Kasumi-1 (cell line): ENCODE data around the gene POGK.
"Not testable (repeated sequence)": the region's sequence is repeated elsewhere in the genome, so short reads cannot be mapped to it uniquely, and the experiment has no call there.

Source experiments
- DNase-seq, 2 experiments: peaks; one replicate each; lab custom pipeline; 2025; lab: John Stamatoyannopoulos, UW

Gene POGK

DNA sequence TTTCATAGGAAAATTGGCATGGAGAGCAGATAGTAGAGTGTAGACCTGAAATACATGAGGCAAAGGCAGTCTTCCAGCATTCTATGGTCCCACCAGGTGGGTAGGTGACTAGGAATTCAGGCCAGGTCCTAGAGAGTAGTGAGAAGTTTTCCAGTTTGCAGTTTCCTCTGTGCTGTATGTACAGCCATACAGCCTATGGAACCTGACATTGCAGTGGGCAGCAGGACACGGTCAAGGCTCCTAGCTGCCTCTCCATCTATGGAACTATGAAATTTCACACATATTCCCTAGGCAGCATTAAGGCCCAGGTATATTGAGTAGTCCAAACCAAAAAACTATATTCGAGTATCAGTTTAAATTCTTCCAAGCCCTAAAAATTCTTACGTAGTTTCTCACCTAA lies 16.3 kb downstream of the POGK start:
- DNase-seq = no peak

DNA sequence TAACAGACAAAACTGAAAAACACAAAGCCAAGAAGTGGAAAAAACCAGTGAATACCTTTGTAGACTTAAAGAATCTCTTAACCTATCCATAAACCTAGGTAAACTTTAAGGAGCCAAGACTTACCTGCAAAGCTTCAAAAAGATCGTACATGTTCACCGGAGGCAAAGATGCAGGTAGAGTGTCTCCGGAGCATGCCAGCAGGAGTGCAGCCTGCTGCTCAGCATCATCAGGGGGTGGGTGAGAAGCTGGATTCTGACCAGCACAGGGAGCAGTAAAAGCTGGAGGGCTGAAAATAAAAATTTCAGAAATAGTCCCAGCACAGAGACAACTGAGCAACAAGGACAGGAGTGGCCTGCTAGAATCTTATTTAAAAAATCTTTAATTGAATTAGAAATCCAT lies 18.7 kb downstream of the POGK start:
- no peak for DNase-seq

DNA sequence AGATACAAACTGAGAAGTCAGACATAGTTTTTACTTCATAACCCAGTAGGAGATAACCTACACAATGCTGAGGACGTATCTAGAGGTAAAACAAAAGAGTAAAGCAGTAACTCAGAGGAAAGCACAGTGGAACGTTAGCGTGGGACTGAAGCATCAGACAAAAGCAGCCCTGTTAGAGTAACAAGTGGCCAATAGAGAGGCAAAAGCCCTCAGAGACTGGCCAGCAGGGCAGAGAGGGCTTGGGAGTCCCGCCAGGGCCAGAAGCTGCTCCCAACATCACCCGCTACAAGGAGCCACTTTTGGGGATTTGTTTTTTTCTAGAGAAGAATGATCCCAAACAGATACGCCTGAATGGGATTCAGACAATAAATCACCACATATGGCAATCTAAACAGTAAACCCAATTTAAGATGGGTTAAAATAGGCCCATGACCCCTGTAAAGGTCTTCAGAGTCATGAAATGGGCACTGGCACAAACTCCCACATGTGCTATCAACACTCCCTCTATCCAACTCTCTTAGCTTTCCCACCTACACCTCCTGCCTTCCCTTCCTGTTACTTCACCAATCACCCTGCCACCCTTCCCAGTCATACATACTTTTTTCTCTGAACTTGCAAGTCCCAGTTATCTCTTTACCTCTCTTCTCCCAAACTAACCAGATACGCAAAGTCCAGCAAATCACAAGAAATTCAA lies 19.6 kb downstream of the POGK start:
- no peak for DNase-seq

DNA sequence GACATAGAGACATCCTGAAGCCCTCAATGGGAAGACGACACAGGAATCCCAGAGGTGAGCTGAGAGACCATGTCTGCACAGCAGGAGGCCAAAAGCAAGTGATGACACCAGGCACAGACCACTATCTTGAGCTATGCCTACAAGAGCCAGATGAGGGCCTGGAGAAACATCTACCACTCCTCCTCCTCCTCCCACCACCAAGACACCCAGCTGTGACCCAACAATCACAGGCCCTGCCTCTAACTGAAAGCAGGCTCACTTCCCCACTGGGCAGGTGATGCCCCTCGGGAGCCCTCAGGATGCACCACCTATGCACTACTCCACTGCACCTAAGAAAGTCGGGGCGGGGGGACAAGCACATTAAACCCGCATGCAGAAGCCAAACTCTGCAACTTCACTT lies 20.3 kb downstream of the POGK start:
- no peak for DNase-seq

DNA sequence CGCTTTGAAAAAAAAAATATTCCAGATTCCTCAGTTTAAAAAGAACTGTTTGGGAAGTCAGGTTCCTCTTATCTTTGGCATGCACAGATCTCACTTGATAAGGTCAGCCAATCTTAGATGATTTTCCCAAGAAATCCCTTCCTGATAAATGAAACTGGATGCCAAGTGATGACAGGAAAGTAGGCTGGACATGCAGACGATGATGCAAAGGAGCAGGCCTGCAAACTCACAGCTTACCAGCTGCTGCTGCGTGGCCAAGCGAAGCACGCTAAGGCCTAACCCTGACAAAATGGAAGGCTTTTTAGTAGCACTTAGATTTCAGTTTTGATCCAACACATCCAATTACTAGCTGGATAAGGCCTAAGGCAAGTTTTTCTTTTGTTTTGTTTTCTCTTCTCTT lies 26.7 kb downstream of the POGK start:
- no peak for DNase-seq

DNA sequence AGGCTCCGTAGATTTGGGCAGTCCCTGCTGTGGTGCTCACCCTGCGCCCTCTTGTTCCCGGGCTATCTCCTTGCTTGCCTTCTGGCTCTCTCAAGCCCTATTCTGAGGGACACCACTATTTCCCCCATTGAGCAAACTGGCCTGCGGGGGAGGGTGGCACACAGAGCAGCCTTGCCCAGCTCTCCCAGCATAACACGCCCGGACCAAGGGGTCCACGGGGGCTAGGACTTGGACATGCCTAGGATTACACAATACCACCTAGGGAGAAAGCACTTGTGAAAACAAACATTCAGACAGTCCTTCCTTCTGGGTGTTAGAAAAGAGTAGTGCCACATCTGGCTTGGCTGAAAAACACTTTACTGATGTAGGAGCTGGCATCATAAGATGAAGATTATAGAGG lies 29.4 kb downstream of the POGK start:
- no peak for DNase-seq

DNA sequence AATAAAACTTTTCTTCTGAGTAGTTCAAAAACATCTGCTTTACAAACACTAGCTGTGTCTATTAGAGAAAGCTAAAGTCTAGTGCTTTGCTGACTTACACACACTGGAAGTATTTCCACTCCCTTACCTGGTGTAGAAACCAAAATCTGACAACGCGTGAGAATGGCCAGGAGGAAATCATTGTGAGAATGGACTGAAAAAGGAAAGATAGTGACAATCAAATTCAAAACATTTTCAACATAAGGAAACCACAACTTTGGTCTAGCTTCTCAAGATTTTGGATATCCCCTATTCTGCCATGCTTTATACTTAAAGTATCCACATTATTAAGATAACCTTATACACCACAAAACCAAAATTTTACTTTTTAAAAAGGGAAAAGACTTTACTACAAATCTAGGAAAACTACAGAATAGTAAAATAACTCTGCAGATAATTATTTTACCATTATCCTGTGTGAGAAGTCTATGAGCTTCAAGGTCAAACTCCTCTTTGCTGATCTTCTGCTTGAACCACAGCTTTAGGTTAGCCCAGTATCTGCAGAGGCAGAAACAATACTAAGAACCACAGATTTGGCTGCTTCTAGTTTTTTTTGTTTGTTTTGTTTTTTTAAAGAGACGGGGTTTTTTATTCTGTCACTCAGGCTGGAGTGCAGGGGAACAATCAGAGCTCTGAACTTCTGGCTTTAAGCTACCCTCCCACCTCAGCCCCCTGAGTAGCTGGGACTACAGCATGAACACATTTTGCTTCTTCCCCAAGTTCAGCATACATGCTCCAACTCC lies 30.2 kb downstream of the POGK start:
- no peak for DNase-seq

DNA sequence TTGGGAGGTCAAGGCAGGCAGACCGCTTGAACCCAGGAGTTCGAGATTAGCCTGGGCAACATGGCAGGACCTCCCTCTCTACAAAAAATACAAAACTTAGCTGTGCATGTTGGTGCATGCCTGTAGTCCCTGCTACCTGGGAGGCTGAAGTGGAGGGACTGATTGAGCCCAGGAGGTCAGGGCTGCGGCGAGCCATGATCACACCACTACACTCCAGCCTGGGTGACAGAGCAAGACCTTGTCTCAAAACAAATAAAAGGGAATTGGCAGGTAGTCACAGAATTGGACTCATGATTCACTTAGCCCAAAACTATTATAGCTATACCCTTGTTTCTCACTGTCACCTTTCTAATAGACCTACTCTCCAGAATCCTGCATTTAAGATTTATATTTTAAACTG lies 31.3 kb downstream of the POGK start:
- no peak for DNase-seq

DNA sequence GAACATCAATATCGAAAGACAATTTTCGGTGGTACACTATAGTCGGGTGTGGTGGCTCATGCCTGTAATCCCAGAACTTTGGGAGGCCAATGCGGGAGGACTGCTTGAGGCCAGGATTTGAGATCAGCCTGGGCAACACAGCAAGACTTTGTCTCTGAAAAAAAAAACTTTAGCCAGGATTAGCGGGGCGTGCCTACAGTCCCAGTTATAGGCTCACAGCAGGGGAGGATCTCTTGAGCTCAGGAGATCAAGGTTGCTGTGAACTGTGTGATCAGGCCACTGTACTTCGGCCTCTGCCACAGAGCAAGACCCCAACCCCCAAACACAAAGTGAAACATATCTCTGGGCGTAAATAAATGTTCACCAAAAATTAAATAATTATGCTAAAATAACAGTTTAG lies 35.2 kb downstream of the POGK start:
- DNase-seq = no peak

DNA sequence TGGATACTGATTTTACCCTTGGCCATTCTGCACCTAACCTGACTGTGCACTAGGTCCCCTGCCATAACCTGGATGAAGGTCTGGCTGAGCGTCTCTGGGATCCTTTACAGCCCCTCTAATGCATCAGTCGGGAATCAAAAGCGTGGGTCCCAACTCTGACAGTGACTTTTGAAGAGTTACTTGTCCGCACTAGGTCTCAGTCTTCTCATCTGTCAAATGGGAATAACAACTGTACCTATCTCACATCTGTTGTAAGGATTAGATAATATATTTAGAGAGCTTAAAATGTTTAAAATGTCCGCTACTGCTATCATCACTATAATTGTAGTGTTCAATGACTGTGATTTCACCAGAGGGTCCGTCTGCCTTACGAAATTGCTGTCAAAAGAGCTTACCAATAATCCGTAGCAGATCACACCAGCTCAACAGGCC lies 36.0 kb downstream of the POGK start:
- no peak for DNase-seq

DNA sequence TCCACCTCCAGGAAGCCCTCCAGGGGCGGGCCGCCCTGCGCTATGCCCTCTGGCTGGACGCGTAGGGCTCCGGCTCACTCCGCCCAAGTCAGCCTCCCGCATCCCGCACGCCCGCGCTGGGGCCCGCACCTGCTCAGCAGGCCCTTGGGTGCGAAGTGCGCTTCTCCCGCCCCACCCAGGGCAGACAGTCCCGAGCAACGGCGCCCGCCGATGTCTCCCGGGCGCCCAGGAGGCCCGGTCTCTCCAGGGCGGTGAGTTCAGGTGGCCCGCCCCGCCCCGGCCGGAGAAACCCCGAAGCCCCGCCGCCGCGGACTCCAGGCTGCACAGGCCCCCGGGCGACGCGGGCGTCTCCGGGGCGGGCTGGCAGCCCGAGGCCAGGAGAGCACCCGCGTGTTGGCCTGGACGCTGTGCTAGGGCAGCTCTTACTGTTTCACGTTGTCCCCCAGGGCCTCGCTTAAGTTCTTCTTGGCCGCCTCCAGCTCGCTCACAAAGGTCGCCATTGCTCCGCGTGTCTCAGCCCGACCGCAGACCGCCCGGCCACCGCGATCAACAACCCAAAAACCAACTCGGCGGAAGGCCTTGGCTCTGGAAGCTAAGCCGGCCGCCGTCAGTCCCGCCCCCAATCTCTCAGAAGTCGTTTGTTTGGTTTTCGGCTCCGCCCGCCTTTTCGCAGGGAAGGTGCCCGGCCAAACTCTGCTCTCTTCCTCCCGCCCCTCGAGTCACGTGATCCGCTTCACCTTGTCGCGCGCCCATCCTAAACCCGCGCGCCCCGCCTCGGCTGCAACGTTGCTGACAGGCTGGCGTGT lies 36.7 kb downstream of the POGK start, which contains the start of gene TADA1:
Gene TADA1, minus strand, starts transcription at position 531 of the 806 bp plus-strand sequence. Its CDS starts 31 bp downstream, at position 500.
- DNase-seq = peak; percentile 99

DNA sequence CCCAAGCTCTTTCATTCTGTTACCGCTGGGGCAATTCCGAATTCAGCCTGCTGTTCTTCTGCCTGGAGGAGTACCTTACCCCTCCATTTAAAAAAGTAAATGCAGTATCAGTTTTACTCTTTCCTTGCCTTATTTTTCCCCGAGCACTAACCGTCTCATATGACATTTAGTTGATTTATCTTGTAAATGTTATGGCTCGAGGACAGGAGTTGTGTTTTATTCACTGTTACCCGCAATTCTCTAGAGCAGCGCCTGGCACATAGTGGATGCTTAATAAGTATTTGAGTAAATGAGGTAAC lies 37.2 kb downstream of the POGK start:
- no peak for DNase-seq

DNA sequence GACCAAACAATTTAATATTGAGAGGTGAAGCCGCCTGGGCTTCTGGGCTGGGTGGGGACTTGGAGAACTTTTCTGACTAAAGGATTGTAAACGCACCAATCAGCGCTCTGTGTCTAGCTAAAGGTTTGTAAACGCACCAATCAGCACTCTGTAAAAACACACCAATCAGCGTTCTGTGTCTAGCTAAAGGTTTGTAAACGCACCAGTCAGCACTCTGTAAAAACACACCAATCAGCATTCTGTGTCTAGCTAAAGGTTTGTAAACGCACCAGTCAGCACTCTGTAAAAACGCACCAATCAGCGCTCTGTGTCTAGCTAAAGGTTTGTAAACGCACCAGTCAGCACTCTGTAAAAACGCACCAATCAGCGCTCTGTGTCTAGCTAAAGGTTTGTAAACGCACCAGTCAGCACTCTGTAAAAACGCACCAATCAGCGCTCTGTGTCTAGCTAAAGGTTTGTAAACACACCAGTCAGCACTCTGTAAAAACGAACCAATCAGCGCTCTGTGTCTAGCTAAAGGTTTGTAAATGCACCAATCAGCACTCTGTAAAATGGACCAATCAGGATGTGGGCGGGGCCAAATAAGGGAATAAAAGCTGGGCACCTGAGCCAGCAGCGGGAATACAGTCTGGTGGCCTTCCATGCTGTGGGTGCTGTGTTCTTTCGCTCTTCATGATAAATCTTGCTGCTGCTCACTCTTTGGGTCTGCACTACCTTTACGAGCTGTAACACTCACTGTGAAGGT lies 39.1 kb downstream of the POGK start:
- DNase-seq = not testable (repeated sequence)

DNA sequence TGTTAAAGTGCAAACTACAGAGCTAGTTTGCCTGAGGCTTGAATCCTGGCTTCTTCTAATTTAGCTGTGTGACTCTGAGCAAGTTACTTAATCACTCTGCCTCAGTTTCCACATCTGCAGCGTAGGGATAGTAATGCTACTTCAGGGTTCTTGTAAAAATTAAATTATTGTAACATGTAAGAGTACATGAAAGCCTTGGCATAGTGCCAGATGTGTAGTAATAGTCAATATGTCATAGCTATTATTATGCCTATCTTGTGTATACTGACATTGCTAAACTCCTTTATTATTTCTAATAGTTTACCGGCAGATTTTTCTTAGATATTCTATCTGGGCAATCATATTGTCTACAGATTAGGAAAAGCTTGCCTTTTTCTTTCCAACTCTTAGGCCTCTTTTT lies 43.6 kb downstream of the POGK start:
- no peak for DNase-seq

DNA sequence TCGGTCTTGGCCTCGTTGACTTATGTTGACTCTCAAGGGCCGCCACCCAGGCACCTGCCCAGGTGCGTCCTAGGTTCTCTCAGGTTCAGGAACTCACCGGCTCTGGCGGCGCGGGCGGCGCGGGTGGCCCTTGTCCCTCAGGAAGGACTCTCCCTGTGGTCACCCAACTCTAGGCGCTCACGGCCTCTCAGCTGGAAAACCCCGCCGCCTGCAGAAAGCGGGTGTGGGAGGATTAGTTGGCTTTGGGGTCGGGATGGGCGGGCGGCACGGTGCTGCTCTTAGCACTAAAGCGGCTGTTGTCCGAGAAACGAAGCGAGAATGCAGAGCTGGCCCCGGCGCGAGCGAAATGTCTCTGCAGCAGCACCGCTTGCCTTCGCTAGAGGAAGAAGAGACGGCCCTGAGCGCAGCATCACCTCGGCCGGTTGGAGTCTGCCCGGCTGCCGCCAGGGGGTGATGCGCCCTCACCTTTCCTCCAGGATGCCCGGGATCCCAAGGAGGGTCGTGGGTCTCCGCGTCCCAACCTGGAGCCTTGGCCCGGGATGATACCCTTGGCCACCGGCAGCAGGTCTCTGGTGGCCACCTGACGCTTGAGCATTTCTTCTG lies 44.9 kb downstream of the POGK start:
- no peak for DNase-seq

DNA sequence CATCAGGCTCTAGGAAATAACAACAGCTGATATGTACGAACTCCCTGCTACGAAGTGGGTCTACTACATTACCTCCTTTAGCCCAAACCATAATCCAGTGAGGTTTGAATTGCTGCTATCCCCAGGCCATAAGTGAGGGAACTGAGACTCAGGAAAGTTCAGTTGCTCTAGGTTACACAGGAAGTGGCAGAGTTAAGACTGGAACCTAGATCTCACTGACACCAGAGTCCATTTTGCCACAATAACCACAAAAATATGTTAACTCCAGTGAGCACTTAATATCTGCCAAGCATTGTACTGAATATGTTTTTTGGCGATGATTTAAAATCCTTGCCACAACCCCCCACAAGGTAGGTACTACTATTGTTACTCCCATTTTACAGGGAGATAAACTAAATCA lies 45.7 kb downstream of the POGK start:
- DNase-seq = no peak

DNA sequence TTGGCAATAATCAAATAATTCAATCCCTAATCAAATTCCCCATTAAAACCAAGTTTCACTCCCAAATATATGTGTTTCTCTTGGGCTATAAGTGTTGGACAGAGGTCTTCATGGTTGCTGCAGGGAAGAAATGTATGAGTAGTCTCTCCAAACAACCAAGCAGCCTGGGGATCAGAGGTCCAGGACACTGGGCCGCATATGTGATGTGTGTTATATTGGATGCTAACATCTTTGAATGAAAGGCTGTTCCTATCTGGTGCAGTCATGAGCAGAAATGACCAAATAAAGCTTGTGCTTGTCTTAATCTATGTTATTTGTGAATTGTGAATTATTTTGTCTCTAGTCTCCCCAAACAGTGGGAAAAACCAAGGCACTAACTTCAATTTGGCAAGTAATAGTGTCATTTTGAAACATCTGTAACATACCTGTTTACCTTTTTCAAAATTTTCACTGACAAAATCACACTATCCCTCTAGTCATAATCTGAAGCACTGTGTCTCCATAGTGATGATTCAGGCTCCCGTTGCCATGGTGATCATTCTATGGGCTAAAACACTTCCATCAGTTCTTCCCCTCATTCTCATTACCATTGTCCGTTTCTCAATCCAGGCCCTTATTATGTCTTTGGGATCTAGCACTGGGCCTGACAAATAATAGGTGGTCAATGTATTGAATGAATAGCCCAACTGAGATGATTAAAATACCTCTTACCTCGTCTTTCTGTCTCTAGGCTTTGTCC lies 49.3 kb downstream of the POGK start:
- DNase-seq = no peak

DNA sequence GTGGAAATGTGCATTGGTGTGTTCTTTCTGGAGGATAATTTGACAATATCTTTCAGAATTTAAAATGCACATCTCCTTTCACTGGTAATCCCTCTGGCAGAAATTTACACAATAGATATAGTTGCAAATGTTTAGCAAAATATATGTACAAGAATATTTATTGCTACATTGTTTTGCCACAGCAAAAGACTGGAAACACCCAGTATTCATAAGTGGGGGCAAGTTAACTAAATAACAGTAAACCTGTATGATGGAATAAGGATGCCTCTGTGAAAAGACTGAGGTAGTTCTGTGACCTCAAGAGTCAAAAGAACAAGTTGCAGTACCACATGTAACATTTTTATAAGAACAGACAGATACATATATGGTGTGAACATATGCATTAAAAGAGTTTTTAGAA lies 50.5 kb downstream of the POGK start:
- no peak for DNase-seq

DNA sequence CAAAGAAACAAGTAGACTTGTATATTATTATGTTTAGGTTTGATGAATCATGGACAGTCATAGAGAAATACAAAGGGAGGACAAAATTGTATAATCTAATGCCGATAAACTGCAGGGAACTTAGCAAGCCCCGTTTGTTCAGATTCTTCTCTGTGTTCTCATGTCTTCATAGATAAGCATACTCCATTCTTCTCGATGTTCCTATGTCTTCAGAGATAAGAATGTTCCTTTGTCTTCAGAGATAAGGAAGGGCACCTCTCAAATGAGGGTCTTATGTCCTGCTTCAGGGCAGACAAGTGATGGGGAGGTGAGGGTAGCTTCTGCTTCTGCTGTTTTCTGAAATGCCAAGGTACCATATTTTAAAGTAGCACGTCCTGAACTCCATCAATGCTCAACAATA lies 56.5 kb downstream of the POGK start:
- DNase-seq = no peak

DNA sequence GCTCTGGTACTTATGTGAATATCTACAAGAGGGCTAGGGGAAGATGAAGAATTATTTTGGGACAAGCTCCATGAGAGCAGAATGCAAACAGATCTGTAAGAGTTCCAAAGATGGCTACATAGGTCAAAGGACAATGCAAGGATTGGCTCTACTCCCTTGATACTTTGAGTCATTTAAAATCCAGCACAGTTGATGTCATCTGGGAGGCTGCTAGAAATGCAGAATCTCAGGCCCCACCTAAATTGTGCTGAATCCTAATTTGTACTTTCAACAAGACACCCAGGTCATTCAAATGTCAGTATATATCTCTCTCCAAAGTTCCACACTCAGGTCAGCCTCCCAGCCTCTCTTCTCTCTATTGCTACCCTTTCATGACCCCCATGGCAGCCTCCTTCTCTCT lies 60.5 kb downstream of the POGK start:
- DNase-seq = no peak

DNA sequence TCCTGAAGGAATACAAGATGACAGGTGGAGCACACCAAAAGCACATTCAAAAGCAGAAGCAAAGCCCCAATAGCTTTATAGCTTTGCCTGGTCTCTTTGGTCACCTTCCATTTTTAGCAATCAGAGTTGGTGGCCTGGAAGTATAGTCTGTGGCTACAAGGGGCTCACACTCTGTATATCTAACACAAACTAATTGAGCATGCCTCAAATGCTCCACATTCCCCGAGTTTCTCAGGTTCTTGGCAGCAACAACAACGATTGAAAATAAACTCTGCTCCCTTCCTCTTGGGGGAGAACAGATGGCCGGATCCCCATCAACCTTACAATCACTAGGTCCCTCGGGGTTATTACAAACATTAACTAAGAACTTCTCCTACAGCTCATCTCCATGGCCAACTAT lies 61.7 kb downstream of the POGK start:
- no peak for DNase-seq
